ENCODE data around the gene TRIM47.

Gene TRIM47

GRCh38 chr17:75899767-75900468 lies 21.5 kb upstream of the TRIM47 start:
- H3K4me1 Mint-ChIP-seq (ENCODE audit: low read depth): peaks cover 23% of the 10 kb centered on the region
- intact Hi-C loops (cut with micrococcal nuclease): no loop called here
- H3K4me3 Mint-ChIP-seq: no peak overlapping the region
- H3K9me3 Mint-ChIP-seq: no peaks in the 10 kb centered on the region
- H3K36me3 Mint-ChIP-seq (ENCODE audit: low read depth): peaks cover 74% of the 10 kb centered on the region
- no peak overlapping the region for H3K27ac Mint-ChIP-seq
- no peaks in the 10 kb centered on the region for H3K27me3 Mint-ChIP-seq

GRCh38 chr17:75899353-75899752 lies 21.0 kb upstream of the TRIM47 start:
- H3K36me3 Mint-ChIP-seq (ENCODE audit: low read depth): peaks cover 74% of the 10 kb centered on the region
- H3K4me1 Mint-ChIP-seq (ENCODE audit: low read depth): peaks cover 28% of the 10 kb centered on the region
- intact Hi-C loops (cut with micrococcal nuclease): no loop called here
- H3K27me3 Mint-ChIP-seq: no peaks in the 10 kb centered on the region
- no peaks in the 10 kb centered on the region for H3K9me3 Mint-ChIP-seq
- no peak overlapping the region for H3K4me3 Mint-ChIP-seq
- H3K27ac Mint-ChIP-seq: no peak overlapping the region

GRCh38 chr17:75898791-75899190 lies 20.4 kb upstream of the TRIM47 start:
- intact Hi-C loops (cut with micrococcal nuclease): no loop called here
- no peak overlapping the region for H3K27ac Mint-ChIP-seq
- H3K27me3 Mint-ChIP-seq: no peaks in the 10 kb centered on the region
- peaks cover 29% of the 10 kb centered on the region for H3K4me1 Mint-ChIP-seq (ENCODE audit: low read depth)
- no peak overlapping the region for H3K4me3 Mint-ChIP-seq
- no peaks in the 10 kb centered on the region for H3K9me3 Mint-ChIP-seq
- H3K36me3 Mint-ChIP-seq (ENCODE audit: low read depth): peaks cover 77% of the 10 kb centered on the region

GRCh38 chr17:75898065-75898464 lies 19.7 kb upstream of the TRIM47 start:
- intact Hi-C loops (cut with micrococcal nuclease): no loop called here
- H3K4me1 Mint-ChIP-seq (ENCODE audit: low read depth): peaks cover 32% of the 10 kb centered on the region
- no peak overlapping the region for H3K4me3 Mint-ChIP-seq
- no peaks in the 10 kb centered on the region for H3K9me3 Mint-ChIP-seq
- H3K27me3 Mint-ChIP-seq: no peaks in the 10 kb centered on the region
- H3K36me3 Mint-ChIP-seq (ENCODE audit: low read depth): peaks cover 84% of the 10 kb centered on the region
- no peak overlapping the region for H3K27ac Mint-ChIP-seq

- Mint-ChIP-seq H3K27me3 (no peaks in the 10 kb centered on the region), H3K4me3 (peak overlapping the region; percentile 52), H3K4me1 (ENCODE audit: low read depth) (peaks cover 32% of the 10 kb centered on the region), H3K27ac (peak overlapping the region; percentile 90), H3K9me3 (no peaks in the 10 kb centered on the region), H3K36me3 (ENCODE audit: low read depth) (peaks cover 90% of the 10 kb centered on the region)
- intact Hi-C loops (cut with micrococcal nuclease): loop anchor here (2.0 kb wide), 1 partner anchor 43 kb away; the partner anchor contains the start of gene WBP2
Observed at GRCh38 chr17:75897160-75898019, 19.0 kb upstream of the TRIM47 start.

GRCh38 chr17:75896415-75897159 lies 18.2 kb upstream of the TRIM47 start, which contains the start of gene TRIM65:
Gene TRIM65 (minus strand): TSS chr17:75896951. CDS start chr17:75896937, 14 bp downstream.
- Mint-ChIP-seq H3K4me1 (ENCODE audit: low read depth) (peaks cover 32% of the 10 kb centered on the region), H3K27ac (peak within 1 kb of the TSS; percentile 90), H3K27me3 (no peaks in the 10 kb centered on the region), H3K36me3 (ENCODE audit: low read depth) (peaks cover 90% of the 10 kb centered on the region), H3K4me3 (peak within 1 kb of the TSS; percentile 85), H3K9me3 (no peaks in the 10 kb centered on the region)
- intact Hi-C loops (cut with micrococcal nuclease): loop anchor here (2.0 kb wide), 1 partner anchor 42 kb away; the partner anchor contains the start of gene WBP2

- Mint-ChIP-seq H3K4me1 (ENCODE audit: low read depth) (peaks cover 32% of the 10 kb centered on the region), H3K9me3 (no peaks in the 10 kb centered on the region), H3K27ac (peak overlapping the region; percentile 90), H3K4me3 (peak overlapping the region; percentile 85), H3K27me3 (no peaks in the 10 kb centered on the region), H3K36me3 (ENCODE audit: low read depth) (peaks cover 90% of the 10 kb centered on the region)
- intact Hi-C loops (cut with micrococcal nuclease): loop anchor here (2.0 kb wide), 1 partner anchor 41 kb away; the partner anchor contains the start of gene WBP2
Observed at GRCh38 chr17:75895370-75896155, 17.2 kb upstream of the TRIM47 start.

- Mint-ChIP-seq H3K27ac (peak overlapping the region; percentile 90), H3K36me3 (ENCODE audit: low read depth) (peaks cover 90% of the 10 kb centered on the region), H3K4me1 (ENCODE audit: low read depth) (peaks cover 32% of the 10 kb centered on the region), H3K27me3 (no peaks in the 10 kb centered on the region), H3K4me3 (no peak overlapping the region), H3K9me3 (no peaks in the 10 kb centered on the region)
- intact Hi-C loops (cut with micrococcal nuclease): no loop called here
Observed at GRCh38 chr17:75894049-75894733, 15.8 kb upstream of the TRIM47 start.

- Mint-ChIP-seq H3K27ac (no peak overlapping the region), H3K27me3 (no peaks in the 10 kb centered on the region), H3K4me1 (ENCODE audit: low read depth) (peaks cover 32% of the 10 kb centered on the region), H3K36me3 (ENCODE audit: low read depth) (peaks cover 90% of the 10 kb centered on the region), H3K4me3 (no peak overlapping the region), H3K9me3 (no peaks in the 10 kb centered on the region)
- intact Hi-C loops (cut with micrococcal nuclease): no loop called here
Observed at GRCh38 chr17:75893305-75894048, 15.1 kb upstream of the TRIM47 start.

- Mint-ChIP-seq H3K36me3 (ENCODE audit: low read depth) (peaks cover 88% of the 10 kb centered on the region), H3K27ac (no peak overlapping the region), H3K4me1 (ENCODE audit: low read depth) (peaks cover 31% of the 10 kb centered on the region), H3K27me3 (no peaks in the 10 kb centered on the region), H3K9me3 (no peaks in the 10 kb centered on the region), H3K4me3 (no peak overlapping the region)
- intact Hi-C loops (cut with micrococcal nuclease): no loop called here
Observed at GRCh38 chr17:75892556-75893224, 14.3 kb upstream of the TRIM47 start.

- Mint-ChIP-seq H3K4me1 (ENCODE audit: low read depth) (peaks cover 26% of the 10 kb centered on the region), H3K36me3 (ENCODE audit: low read depth) (peaks cover 91% of the 10 kb centered on the region), H3K4me3 (no peak overlapping the region), H3K27ac (no peak overlapping the region), H3K9me3 (no peaks in the 10 kb centered on the region), H3K27me3 (no peaks in the 10 kb centered on the region)
- intact Hi-C loops (cut with micrococcal nuclease): no loop called here
Observed at GRCh38 chr17:75891605-75892555, 13.5 kb upstream of the TRIM47 start.
